GM21717 (cell line): ENCODE data around the gene SHISAL1.

Experiments
- ATAC-seq: cut with Tn5 transposase; IDR thresholded peaks from one replicate; pipeline ENCODE4 v1.9.1; 2021; ENCODE audit warnings: mild to moderate bottlenecking, moderate library complexity; ENCODE audit not compliant: unreplicated experiment

The SHISAL1 gene

DNA sequence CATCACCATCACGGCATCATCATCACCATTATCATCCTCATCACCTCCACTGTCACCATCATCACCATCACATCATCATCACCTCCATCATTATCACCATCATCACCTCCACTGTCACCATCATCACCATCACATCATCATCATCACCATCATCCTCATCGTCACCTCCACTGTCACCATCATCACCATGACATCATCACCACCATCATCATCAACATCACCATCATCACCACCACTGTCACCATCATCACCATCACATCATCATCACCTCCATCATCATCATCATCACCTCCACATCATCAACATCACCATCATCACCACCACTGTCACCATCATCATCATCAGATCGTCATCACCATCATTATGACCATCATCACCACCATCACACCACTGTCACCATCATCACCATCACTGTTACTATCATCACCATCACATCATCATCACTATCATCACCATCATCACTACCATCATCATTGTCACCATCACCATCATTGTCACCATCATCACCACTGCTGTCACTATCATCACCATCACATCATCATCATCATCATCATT lies 99.2 kb downstream of the SHISAL1 start:
- ATAC-seq = no peak

DNA sequence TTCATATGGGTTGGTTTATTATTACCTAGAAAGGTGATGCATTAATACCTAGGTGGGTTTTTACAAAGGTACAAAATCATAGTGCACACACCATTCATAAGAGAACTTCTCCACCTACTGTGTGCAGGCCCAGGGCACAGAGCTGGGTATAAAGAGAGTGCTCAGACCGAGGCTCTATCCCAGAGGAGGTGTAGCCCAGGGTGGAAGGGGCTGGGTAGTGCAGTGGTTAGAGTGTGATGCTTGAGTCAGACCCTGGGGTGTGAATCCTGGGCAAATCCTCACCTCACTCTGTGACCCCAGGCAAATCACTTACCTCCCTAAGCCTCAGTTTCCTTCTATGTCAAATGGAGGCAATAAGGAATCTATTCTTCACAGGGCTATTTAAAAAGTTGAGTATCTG lies 99.8 kb downstream of the SHISAL1 start:
- ATAC-seq = no peak

DNA sequence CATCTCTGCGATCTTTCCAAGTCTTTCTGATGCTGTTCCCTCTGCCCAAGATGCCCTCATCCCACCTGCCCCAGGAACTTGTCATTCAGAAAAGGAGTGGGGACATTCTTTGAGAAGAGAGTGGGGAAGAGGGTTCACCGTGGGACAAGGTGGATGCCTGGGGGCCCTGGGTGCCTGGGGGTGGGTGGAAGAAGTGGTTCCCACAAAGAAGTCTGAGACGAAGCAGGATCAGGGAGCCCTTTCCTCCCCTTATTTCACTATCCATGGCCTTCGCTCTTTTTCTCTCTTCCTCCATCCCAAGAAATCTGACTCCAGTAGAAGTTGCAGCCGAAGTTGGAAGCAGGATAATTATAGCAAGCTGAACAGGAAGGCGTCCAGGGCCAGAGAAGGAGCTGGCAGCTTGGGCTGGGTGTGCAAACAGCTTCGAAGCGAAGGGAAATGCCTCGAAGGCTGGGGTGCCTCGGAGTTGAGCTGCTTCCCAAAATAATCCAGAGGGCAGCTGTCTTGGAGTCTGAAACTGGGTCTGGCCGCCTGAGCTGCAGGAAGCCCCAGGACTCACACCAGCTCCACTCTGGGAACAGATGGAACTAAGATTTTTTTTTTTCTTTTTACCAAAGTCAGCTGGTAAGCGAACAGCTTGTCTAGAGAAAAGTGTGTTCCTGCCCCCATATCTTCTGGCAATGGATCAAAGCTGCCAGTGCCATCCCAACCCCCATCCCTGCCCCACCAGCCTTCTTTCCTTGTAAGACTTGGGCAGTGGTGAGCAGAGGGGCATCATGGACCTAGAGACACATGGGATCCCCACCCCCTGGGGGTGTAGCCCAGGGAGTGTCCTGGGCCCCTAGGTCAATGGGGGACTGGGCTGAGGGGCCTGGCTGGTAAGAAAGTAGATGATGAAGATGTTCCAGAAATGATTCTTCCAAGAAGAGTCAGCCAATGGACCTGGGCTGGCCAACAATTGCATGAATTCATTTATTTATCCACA lies 100.5 kb downstream of the SHISAL1 start:
- no peak for ATAC-seq

DNA sequence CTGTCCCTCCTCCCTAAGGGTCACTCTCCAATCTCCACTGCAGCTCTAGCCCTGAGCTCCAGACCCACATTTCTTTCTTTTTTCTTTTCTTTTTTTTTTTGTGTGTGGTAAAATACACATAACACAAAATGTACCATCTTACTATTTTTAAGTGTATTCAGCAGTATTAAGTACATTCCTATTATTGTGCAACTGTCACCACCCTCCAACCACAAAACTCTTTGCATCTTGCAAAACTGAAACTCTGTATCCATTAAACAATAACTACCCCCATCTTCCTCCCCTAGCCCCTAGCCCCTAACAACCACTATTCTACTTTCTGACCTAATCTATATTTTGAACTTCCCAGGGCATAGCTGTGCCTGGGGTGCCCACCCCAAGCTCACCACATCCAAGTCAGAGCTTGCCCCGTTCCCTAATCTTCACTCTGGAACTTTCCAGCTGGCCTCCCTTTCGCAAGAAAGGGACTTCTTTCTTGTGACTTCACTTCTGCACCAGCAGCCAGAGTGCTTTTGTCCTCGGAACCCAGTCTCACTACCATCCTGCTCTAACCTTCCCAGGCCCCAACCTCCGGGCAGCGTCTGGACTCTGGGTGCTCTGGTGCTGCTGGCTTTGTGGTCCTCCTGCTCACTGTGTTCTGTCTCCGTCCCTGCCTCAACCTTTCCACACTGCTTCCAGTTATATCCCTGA lies 101.3 kb downstream of the SHISAL1 start:
- no peak for ATAC-seq

DNA sequence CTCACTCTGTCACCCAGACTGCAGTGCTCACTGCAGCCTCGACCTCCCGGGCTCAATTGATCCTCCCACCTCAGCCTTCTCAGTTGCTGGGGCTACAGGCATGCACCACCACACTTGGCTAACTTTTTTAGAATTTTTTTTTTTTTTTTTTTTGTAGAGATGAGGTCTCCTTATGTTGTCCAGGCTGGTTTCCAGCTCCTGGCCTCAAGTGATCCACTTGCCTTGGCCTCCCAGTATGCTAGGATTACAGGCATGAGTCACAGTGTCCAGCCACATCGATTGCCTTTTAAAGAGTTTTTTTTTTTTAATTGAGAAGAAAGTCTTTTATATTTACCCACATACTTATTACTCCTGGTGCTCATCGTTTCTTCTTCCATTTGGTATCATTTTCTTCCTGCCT lies 102.0 kb downstream of the SHISAL1 start:
- no peak for ATAC-seq

DNA sequence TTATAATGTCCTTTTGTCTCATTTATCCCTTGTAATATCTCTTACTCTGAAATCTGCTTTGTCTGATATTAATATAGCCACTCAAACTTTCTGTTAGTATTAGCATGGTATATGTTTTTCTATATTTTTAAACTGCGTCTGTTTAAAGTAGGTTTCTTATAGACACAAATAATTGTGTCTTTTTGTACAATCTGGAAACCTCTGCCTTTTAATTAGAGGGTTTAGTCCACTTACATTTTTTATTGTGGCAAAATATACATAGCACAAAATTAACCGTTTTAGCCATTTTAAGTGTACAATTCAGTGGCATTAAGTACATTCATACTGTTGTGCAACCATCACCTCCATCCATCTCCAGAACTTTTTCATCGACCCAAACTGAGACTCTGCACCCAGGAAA lies 103.4 kb downstream of the SHISAL1 start:
- no peak for ATAC-seq

DNA sequence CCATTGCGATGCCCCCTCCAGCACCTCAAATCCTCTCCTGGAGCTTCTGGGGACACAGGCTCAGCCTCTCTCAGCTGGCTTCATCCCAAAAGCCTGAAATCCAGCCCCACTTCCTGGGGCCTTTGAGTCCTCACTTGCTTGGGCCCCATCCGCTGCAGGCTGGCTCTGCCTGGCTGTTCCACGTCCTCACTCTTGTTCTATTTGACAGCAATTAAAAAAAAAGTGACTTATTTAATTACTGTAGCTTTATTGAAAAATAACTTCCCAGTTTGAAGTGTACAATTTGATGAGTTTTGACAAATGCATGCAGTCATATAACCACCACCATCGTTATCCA lies 104.8 kb downstream of the SHISAL1 start:
- no peak for ATAC-seq

DNA sequence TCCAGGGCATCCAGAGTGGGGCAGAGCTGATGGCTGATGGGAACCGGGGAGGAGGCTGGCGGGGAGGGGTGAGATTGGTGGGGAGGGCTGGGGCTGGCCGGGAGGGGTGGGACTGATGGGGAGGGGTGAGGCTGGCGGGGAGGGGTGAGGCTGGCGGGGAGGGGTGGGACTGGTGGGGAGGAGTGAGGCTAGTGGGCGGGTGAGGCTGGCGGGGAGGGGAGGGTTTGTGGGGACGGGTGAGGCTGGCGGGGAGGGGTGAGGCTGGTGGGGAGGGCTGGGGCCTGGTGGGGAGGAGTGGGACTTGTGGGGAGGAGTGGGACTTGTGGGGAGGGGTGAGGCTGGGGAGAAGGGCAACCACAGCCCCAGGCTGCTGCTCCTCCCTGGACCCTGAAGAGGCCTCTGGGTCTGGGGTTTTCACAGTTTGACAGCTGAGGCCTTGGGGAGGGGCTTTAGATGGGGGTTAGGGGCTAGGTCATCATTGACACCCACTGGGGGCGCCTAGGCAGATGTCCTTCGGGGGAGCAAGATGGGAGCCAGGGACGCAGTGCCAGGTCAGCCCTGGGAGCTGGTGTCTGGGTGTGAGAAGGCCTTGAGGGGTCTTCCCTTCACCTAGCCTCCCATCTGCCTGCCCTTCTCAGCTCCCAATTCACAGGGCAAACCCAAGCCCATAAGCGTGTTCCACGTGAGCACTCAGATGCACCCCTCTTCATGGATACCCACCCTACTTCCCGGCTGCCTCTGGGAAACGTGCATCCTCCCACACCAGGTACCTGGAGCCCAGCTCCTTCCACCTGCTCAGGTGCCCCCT lies 105.4 kb downstream of the SHISAL1 start:
- no peak for ATAC-seq

DNA sequence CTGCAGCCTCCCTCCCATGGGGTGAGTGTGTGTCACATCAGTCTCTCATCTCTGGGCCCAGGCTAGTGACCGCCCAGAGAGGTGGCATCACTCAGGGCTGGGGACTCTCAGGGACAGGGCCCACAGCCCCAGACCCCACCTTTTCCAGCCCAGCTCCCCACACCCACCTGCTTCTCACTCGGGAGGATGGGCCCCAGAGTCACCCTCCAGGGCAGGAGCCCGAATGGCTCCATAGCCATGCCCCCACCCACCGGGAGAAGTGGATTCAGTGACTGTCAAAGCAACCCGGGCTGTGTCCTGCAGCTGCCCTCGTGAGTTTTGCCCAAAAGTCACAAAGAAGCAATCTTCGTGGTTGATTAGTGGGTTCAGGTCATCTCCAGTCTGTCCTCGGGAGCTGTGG lies 106.1 kb downstream of the SHISAL1 start:
- ATAC-seq = no peak

DNA sequence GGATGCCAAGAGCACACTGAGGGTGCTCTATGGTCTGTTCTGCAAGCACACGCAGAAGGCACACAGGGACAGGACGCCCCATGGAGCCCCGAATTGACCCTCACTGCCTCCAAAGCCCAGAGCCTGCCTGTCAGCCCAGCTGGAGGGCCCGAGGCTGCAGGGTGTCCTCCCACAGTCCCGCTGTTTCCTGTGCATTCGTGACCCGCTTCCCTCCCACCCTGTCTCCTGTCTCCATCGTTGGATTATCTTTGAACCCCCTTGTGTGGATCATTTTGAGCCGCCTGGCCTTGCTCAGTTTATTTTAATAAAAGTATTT lies 106.5 kb downstream of the SHISAL1 start:
- ATAC-seq = no peak

DNA sequence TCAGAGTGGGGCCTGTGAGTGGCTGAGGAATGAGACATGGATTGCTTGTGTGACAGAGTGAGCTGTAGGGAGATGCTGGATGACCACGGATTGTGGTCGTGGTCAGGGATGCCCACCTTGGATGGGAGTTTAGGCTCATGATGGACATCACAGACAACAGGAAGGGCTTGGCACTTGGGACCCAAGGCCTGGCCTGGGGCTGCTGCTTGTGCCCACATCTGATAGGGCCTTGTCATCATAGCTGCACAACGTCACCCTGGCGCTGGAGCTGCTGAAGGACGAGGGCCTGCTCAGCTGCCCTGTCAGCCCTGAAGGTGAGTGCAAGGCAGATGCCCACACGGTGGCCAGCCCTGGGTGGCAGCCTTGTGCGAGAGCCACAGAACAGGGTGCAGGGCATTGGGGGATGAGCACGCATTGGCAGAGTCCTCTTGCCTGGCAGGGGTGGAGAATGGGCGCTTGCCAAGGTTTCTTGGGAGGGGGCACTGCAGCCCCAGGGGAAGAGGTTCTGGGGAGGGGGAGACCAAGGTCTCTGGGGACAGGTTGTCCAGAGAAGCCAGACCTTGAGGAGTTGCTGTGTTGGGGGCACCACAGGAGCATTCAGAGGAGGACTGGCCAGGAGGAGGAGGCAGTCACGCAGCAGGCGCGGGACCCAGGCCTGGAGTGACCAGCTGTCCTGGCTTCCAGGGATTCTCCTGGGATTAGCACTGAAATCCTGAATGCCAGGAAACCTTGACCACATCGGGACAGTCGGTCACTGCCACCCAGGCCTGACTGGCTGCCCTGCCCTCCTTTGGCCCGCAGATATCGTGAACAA lies 107.0 kb downstream of the SHISAL1 start:
- ATAC-seq = no peak

DNA sequence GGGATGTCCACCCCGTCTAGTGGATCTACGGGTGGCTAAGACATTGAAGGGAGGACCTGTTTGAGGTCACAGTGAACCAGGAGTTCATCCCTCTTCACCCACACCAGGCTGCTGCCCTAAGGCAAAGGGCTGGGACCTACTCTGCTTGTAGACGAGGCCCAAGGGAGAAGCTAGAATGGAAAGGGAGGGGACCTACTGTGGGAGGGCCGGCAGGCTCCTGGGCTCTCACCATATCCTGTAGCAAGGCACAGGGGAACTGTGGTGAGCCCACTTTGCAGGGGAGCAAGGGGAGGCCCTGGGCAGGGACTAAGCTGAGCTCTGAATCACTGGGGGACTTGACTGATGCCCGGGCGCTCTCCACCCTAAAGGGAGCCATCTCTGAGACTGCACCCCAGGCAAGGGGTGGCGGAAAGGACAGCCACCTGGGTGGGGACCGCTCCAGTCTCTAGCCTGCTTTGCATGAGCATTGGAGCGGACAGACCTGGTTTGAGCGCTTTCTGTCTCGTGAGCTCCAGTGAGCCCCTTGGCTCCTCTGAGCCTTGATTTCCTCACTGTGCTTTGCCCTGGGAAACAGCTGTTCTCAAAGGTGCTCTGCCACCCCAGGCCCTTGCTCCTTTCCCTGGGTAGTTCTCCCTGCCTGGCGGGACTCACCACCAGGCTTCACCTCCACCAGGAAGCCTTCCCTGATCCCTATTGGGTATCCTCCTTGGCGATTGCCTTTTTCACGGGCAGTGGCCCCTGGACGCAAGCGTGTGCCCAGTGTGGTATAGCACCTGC lies 107.8 kb downstream of the SHISAL1 start:
- ATAC-seq = no peak

DNA sequence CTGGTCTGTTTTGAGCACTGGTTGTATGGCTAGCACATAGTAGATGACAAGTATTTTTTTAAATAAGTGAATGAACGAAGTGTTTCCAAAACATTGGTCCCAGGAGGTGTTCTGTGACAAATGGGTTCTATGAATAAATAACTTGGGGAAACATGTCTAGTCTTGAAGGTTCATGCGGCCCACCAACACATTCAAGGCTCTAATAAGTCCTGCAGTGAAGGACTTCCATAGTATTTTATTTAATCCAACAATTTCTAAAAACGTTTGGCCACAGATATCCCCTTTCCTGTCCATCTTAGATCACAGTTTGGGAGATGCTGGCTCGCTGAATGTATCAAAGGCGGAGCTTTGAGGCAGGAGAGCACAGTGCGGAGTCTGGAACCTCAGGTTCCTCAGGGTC lies 109.5 kb downstream of the SHISAL1 start:
- no peak for ATAC-seq

DNA sequence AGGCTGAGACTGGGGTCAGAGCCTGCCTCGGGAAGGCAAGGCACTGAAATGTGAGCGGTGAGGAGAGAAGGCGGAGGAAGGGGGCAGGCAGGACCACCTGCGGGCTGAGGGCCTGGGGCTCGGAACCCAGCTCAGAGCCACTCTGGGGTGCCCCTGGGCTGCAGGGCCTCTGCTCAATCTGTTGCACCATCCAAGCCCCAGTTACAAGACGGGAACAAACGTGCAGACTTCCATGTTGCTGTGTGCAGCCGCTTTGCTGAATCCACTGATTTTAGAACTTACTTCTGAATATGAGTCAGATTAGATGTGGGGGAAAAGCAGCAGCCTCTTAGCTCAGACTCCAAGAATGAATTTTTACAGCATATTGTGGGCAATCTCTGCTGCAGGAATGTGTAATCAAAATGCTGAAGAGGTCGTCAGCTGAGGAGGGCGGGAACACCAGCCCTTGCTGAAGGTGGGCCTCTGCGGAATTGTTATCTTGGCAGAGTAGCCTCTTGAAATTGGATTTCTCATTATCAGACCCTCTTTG lies 110.4 kb downstream of the SHISAL1 start:
- ATAC-seq = no peak

DNA sequence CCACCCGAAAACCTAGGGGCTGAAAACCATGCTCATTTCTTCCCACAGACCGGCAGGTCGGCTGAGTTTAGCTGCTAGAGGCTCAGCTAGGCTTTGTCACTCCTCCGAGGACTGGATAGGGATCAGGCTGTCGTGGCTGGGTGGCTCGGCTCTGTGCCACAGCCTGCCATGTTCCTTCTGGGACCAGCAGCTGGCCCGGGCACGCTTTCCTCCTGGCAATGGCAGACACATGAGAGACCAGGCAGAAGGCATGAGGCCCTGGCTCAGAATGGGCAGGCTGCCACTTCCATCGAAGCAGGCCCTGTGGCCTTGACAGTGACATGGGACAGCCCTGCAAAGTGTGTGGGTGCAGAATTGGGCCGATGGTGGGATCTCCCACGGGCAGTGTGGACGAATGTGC lies 111.1 kb downstream of the SHISAL1 start:
- no peak for ATAC-seq

DNA sequence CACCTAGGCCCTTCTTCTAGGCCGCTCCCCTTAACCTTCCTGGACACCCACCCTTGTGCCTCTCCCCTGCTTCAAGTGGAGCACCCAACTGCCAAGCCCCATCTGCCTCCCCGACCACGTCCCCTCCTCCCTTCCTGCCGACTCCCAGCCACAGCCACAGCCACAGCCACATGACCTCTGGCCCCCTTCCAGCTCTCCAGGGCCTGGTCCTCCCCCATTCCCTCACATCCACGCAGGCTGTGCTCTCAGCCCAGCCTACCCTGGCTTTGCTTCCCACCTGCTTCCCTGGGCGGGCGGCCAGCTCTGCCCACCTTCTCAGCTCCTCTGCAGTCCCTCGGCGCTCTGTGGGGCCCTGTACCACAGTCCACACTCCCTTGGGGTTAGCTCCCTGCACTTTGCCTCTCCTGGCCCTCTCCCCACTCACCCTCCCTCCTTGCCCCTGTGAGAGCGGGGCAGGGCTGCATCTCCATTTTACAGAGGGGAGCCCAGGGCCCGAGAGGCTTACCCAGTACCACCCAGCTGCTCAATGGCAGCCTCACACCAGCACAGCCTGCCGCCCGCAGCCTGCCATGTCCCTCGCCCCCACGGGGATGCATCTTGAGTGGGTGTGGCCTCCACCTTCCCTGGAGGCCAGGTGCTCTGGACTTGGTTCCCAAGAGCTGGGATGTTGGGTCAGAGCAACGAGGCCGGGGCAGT lies 111.7 kb downstream of the SHISAL1 start:
- ATAC-seq = no peak

DNA sequence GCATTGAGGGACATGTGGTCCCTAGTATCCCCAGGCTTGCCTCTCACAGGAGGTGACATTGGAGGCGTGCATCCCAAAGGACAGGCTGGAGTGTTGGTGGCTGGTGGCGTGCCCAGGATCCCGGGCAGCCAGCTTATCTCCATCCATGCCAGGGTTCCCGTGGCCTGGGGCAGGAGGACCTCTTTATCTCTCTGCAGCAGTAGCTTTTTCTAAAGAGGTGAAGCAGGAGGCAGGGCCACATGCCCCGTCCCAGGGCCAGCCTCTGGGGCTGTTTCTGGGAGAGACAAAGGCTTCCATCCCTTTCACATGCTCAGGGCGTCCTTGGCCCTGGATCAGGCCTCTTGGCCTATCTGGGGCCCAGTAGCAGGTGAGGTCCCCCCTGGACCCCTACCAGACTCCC lies 112.3 kb downstream of the SHISAL1 start:
- no peak for ATAC-seq

DNA sequence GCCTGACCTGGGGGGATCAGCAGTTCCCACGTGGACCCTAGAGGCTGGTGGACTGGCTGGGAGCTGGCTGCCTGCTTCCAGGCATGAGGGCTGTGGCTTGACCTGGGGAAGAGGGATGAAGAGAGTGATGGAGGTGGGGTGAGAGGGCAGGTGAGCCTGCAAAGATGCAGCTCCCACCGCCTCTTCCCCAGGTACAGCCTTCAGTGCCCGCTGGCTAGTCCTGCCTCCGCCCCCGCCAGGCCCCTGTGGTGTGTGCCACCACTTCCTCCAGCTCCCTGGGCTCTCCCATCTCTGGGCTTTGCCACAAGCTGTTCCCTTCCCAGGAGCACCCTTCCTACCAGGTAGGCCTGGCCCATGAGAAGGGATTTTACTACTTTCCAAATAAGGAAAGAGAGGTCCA lies 112.9 kb downstream of the SHISAL1 start:
- ATAC-seq = no peak

DNA sequence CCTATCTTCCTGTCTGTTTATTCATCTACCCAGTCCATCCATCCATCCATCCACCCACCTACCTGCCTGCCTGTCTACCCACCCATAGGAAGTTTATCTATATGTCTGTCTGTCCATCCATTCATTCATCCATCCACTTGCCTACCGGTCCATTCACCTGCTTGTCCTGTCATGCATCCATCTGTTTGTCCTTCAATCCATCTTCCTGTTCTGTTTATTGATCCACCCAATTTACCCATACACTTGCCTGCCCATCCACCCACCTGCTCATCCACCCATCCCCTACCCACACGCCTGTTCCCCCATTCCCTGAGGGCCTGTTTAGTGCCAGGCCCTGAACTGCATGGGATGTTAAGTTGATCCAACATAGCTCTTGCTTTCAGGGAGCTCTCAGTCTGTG lies 113.6 kb downstream of the SHISAL1 start:
- no peak for ATAC-seq
